GM20431 (cell line): ENCODE results near the gene DCANP1.

Experiments used
- in situ Hi-C: fragments of 300-500 bp; cut with MseI, MboI; formaldehyde crosslinking; loops from one replicate; pipeline ENCODE4 v1.15.0; 2020; ENCODE audit warnings: low sequenced_read_pairs; ENCODE audit not compliant: unreplicated experiment

The DCANP1 gene

DNA sequence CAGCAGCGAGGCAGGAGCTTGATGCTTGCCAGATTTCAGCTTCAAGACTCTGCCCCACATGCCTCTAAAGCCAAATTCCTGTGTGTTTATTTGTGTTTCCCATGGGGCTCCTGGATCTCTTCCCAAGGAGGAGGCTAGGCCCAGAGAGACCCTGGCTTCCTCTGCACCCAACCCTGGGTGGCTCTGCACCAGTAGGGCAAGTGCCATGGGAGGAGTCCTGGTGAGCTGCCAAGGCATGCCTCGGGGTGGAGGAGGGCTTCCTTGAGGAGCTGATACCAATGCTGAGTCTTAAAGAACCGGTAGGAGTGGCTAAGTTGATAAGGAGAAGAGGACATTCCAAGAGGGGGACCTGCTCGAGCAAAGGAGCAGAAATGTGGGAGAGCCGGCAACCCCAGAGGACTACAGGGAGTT lies 11.8 kb upstream of the DCANP1 start:
- in situ Hi-C loops = no loop called here

DNA sequence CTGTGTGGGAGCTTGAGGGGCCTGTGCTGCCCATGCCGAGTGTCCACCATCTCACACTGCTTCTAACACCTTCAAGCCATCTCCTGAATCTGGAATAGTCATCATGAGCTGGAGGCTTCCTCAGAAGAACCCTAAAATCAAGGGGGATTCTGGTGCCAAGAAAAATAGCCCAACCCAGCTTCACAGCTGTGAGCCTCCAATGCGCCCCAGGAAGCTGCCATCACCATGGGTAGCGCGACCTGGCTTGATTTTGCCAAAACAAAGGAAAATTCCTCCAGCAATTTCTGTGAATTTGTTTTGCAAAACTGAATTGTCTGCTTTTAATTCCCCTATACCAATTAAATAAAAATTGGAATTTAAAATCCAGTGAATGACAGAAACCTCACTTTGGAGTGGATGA lies 11.2 kb upstream of the DCANP1 start:
- in situ Hi-C loops = no loop called here

DNA sequence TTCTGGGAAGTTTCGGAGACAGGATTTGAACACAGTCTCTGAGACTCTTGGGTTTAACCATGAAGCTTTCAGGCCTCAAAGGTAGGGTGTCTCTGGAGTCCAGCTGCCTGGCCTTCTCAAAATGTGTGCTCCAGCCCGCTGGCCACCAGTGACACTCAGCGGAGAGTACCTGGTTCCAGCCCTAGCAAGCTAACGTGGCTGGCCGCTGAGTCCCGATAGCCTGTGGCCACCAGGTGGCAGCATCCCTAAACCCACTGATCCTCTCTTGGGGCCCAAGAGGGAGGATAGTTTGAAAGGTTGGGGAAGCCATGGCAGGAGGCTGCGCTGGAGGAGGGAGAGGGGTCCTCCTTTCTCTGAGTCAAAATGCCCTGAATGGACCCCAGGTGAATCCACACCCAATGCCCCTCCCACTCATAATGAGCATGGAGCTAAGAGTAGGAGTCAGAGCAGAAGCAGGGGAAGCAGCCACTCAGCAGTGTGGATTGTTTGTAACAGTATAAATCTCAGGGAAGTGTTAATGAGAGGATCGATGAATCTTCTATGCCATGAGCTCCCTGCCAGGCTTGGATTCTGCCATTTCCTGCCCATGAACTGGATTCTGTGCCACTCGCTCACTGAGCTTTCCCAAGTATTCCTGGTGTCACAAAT lies 10.4 kb upstream of the DCANP1 start:
- in situ Hi-C loops = no loop called here

DNA sequence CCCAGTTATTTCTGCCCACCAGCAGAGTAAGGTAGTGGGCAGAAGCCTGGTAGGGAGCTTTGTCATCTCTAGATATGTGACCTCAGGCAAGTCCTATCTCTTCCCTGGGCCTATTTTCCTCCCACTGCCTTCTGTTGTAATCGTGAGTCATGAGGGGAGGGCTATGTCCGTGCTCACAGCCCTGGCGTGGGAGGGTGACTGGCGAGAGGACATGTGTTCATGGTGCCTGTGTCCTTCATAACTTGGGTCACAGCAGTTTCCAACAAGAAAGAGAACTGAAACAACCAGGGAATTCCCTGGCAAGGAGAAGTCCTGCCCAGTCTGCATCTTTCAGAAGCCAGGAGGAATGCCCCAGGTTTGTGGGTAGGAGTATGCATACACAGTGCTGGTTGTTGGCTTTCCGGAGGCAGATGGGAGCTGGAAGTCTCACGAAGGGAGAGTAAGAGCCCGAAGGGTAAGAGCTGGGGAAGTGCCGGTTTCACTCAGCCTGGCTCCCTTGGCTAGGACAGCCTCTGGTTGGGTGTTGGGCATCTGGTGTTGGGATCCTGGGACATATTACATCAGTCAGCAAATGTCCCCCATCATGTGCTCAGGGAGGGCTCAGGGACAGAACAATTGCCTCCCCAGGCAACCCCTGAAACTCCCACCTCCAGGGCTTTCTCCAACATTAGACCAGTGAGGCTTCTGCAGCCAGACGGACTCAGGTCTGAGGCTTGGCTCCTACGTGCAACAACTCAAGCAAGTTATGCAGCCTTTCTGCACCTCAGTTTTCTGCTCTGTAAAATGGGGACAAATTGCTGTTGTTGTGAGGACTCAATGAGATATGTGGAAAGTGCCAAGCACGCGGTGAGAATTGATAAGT lies 9.3 kb upstream of the DCANP1 start:
- in situ Hi-C loops = no loop called here

DNA sequence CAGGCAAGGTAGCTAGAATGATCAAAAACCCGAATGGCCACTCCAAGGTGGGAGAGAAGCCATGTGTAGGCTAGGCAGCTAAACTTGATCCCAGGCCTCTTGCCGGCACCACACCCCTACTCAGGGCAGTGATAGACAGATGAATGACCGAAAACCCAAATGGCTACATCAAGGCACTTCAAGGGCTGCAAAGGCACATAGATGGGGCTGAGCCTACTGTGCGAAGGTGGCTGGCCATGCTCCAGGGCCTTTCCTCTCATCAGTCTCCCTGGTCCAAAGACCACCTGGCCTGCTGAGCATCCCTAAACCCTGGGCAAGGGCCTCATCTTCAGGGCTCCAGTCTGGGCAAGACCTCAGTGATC lies 8.7 kb upstream of the DCANP1 start:
- in situ Hi-C loops = no loop called here

DNA sequence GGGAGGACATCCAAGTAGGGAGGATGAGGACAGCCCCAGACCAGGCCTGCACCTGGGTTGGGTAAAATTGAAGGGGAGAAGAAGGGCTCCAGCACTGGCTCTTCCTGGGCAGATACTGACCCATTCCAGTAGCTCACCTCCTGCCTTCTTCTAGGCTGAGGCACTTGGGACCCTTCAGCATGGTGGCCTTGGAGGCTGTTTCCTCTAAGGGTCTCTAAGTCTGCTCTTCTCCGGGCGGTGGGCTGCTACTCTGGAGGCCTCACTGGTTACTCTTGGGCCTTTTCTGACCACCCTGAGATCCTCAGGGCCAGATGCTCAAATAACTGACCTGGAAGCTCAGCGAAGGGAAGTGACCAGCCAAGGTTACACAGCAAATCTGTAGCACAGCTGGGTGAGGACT lies 7.8 kb upstream of the DCANP1 start:
- in situ Hi-C loops = no loop called here

DNA sequence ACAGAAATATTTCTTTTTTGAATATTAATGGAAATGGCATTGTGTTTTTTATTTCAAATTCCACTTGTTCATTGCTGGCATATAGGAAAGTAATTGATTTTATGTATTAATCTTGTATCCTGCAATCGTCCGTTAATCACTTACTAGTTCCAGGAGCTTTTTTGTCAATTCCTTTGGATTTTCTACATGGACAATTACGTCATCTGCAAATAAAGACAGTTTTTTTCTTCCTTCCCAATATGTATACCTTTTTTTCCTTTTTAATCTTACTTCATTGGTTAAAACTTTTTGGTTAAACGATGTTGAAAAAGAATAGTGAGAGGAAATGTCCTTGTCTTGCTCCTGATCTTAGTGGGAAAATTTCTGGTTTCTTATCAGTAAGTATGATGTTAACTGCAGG lies 6.5 kb upstream of the DCANP1 start:
- in situ Hi-C loops = no loop called here

DNA sequence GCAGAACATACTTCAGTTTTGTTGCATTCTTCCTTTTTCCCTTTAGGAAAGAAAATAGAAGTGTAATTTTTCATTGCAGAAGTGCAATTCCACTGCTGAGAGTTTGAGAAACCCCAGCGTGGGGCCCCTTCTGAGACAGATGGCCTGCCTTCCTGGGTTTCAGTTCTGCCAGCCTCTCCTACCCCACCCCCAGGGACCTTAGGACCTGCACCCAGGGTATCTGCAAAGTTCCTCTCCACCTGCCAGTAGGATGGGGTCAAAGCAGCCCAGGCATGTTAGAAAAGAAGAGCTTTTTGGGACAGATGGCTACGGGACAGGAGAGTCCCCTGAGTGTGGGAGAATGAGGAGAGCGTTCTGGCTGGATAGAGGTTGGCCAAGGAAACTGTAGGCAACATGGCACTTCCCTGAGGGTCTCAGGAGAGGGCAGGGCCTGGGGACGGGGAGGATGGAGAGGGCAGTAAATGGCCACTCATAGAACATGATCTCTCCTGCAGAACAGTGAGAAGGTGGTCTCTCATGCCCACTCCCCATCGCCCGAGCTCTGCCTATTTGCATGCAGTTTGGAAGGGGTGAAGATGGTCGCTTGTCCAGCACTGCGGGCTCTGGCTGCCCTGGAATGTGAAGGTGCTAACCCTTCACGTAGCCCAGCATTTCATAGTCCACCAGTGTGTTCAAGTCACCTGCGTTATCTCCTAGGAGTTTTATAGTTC lies 5.3 kb upstream of the DCANP1 start, which contains the start of gene TIFAB:
Gene TIFAB (minus strand): TSS at position 31 of the 710 bp plus-strand sequence. CDS start 2,412 bp downstream, outside the sequence.
- in situ Hi-C loops = no loop called here

DNA sequence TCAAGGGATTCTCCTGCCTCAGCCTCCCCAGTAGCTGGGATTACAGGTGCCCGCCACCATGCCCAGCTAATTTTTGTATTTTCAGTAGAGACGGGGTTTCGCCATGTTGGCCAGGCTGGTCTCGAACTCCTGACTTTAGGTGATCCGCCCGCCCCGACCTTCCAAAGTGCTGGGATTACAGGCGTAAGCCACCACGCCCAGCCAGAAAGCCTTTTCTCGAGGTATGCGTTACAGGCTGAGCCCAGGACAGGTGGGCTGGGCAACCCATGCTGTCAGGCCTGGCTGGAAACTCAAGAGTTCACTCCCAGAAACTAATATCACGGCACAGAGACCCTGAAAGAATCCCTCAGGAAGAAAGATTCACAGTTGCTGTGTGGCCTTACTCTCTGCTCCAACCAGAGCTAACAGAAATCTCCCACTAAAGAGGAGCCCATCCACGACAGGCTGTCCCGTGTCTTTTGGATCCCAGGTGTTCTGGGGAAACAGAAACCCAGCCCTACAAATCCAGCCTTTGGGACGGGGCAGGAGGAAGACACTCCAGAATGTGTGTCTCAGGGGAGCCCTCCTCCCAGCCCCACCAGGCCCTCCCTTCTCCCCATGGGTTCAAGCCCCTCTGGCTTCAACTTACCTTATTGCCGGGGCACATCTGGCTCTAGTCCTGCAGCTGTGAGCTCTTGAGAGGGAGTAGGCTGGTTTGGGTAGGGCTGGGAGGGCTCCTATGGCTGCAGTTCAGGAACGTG lies 4.6 kb upstream of the DCANP1 start:
- in situ Hi-C loops = no loop called here

DNA sequence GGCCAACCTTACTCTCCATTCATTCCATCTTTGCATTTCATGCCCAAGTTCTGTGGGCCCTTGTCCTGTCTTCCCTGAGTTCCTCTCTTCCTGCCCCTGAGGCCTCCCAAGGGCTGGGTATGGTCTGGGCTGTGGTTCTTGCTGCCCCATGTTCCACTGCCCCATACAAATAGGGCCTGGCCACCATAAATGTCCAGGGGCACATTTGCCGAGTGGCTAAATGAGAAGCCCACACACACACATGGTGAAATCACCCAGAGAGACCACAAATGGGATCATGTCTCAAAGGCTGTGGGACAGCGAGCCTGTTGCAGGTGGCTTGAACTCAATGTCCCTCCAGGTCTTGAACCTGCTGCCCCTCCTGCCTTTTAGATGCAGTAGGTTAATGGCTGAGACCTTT lies 3.8 kb upstream of the DCANP1 start:
- in situ Hi-C loops = no loop called here

DNA sequence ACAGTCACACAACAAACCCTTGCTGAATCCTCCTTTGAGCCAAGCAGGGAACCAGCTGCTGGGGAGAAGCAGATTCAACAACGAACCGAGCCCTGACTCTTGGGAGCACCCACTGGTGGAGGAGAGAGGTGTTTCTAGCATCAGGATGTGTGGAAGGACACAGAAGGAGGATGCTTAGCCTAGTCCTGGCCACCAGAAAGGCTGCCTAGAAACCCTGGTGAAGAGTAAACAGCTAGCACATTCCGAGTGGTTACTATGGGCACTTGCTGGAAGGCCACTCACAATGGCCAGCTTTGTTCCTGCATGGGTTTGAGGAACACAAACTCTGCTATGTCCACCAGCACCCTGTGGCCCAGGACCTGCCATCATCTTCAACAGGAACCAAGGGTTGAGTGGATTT lies 3.2 kb upstream of the DCANP1 start:
- in situ Hi-C loops = no loop called here

DNA sequence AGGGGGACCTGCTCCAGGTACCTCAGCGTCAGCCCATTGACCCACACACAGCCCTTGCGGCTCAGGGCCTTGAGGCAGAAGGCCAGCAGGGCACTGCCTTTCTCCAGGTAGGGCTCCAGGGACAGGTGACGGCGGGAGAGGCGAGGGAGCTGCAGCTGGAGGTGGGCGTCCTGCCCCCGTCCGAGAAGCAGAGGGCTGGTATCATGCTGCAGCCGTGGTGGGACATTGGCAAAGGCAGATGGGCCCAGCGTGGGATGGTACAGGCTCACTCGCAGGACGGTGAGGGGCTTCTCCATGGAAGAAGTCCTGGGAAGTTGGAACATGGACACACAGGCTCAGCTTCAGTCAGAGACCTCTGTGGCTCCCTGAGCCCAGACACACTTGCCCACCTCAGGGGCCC lies 2.5 kb upstream of the DCANP1 start:
- in situ Hi-C loops = no loop called here

DNA sequence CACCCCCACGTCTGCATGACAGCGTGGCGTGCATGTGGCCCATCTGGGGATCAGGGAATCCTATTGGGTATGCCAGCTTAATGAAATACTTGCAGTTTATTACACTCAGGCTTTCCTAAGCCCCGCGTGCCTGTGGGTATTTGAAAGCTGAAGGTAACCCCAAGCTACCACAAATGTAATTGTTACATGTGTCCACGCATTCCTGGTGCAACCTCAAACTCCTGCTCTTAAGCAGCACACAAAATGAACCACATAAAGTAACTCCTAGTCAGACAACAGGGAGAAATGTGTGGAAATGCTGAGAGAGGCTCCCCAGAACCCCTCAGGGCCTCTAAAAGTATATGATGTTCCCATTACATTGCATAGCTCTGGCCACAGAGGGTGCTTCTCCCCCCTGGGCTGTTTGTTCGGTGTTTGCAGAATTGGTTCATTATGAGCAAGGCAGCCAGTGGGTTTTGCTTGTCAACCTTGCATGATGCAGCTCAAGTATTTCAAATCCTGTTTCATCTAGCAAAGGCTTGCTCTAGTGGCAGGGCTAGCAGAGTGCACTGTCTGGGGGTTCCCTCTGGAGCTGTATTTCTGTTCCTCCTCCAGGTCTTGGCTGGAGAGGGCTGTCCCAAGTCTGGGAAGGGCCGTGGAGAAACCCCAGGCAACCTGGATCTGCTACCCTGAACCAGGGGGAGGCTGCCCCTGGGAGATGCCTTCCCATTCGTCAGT lies 1.8 kb upstream of the DCANP1 start:
- in situ Hi-C loops = no loop called here

DNA sequence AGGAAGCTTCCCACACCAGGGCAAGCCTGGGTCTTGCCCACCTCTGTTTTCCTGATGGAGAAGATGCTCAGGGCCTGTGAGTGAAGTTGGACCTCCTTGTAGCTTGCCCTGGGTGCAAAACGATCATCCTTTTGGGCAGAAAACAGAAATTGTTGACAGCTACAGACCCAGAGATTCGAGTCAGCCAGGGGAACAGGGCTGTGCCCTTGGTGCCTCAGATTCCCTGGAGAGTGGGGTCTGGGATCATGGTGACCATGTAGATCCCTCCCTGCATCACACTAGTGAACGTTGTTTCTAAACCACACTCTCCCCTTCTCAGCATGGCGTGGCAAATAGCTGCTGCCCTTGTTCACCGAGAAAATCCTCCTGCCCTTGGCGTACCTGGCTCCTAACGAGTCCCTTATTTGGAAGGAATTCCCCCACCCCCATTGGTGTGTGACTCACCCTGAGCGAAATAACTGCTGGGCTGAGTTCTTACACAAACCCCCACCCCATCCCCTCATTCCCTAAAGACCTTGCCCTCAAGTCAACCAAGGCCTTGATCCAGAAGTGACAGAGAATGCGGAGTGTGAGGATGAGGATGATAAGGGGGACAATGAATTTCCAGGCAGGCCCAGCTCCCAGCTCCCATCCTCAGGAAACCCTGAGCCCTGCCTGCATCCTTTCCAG lies 1.1 kb upstream of the DCANP1 start:
- in situ Hi-C loops = no loop called here

DNA sequence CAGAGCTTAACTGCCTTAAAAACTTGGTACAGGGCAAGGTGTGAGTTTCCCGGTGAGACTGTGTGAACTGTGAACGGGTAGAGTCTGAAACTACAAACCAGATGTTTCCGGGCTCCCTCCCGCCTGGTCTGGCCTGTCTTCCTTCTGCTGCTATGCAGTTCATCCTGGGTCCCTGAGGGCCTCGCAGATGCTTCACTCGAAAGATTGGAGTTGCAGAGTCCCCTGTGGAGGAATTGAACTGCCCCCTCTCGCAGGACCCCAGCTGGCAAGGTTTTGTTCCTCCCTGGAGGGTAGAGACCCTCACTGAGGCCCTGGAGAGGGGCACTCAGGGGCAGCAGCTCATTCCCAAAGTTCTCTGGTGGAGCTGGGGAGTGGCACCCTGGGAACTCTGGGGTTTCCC lies 533 bp downstream of the DCANP1 start:
- in situ Hi-C loops = no loop called here

DNA sequence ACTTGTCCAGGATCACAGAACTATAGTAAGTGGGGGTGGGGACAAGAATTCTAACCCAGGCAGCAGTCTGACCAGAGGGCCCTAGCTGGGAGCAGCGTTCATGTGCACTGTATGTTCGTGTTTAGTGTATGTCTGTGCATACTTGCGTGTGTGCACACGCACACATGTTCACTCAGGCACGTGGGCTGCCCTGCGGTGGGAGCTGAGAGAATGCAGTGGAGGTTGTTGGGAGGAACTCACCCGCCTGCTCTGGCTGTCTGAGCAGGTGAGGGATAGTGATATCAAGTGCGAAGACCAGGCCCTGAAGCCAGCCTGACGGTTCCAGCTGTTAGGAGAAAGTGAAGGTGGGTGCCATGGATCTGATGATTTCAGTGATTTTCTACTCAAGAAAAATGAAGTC lies 942 bp downstream of the DCANP1 start:
- in situ Hi-C loops = no loop called here

DNA sequence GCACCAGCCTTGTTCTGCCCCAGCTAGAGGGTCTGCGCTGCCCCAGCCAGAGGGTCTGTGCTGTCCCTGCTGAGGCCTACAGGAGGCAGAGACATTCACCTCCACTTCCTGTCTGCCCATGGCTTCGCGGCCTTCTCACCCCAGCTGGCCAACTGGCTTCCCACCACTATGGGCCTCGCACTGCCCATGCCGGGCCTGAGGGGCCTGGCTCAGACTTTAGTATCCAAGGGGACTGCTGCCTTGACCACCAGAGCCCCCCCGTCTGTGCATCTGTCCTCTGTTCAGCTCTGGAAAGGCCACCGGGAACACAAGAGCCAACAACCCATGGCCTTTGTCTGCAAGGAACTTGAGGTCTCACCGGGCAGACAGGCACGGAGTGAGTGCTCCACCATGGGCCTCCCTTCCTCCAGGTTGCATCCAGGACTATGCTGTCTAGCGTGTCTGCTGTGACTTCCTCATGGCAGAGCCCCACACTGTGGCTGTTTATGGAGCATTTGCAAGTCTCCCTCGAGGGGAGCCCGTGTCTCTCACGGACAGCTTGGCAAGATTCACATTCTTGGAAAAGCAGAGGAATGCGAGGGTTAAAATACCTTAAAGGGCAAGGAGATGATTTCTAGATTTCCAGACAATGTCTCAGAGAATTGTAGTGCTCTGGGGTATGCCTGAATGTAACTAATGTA lies 1.7 kb downstream of the DCANP1 start:
- in situ Hi-C loops = no loop called here

DNA sequence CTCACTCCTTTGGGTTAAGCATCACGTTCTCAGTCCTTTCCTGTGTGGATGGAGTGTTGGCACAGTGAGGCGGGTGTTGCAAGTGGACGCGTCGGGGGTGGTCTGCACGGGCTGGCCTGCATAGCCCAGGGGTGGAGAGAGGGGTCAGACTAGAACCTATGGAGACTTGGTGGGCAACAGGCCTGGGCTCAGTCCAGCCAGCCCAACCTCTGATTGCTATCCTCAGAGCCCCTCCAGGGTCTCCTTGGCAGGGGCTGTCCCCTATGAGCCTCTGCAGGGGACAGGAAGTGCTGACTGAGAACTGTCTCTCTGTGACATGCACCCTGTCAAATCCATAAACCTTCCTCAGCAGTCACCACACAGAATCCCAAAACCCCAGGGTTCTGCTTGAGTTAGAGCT lies 2.3 kb downstream of the DCANP1 start:
- in situ Hi-C loops = no loop called here

DNA sequence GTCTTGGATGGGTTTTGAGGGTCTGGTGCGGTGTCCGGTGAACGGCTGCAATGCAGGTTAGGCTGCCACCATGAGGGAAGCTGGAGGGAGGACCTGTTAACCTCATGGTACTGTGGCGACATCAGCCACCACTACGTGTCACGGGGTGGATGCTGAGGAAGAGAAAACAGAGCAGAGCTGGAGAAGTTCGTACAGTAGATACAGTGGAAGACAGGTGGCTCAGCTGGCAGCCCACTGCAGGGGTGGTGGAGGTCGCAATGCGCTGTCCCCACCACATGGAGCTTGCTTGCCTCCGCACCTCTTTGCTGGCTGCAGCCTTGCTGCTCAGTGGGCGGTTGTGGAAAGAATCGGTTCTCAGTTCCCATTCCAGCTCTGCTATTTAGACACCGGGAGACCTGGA lies 2.8 kb downstream of the DCANP1 start:
- in situ Hi-C loops = no loop called here
